H54 (cell line): Measurements from ENCODE around the gene STAT6.

ENCODE experiments used
- DNase-seq: peaks from one replicate; pipeline ENCODE4 v3.0.0; 2011; ENCODE audit warnings: low spot score, mixed read lengths; ENCODE audit not compliant: insufficient read length
- FAIRE-seq: peaks from 3 replicates; lab custom pipeline; 2011; peaks lifted over from hg19 to GRCh38; lab: Jason Lieb, UNC
- POLR2A ChIP-seq: IDR thresholded peaks from 2 replicates; pipeline ENCODE4 v1.6.1; 2011; ENCODE audit warnings: low read depth, mild to moderate bottlenecking, low read length

Gene STAT6

DNA sequence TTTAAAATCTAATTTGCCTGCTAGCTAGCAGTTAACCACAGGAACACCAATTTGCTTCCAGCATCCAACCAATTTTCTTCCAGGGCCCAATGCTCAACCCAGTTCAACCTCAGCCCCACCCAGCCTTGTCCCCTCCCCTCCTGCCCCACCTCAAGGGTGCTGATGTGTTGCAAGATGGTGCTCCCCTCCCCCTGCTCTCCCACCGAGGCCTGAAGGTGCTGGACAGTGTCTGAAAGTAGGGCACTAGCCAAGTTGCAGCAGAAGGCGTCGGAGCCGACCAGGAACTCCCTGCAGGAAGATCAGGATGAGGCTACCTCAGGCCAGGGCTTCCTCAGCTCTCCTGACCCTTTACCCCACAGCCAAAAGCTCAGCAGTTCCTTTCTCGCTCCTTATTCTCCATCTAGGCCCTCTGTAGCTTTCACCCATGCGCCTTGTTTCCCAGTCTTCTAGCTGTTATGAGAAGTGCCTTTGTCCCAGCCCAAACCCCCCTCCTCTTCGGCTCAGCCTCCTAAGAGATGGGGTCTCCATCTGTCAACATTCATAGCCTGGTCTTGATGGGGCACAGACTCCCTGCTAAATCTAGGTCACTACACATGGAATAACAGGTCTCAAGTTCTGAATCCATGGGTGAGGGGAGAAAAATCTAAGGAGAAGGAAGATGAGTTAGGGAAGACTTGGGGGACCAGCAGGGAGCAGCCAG, 3.6 kb downstream of the STAT6 start:
- no peak for TF ChIP-seq POLR2A
- DNase-seq (no peak), FAIRE-seq (no peak)

DNA sequence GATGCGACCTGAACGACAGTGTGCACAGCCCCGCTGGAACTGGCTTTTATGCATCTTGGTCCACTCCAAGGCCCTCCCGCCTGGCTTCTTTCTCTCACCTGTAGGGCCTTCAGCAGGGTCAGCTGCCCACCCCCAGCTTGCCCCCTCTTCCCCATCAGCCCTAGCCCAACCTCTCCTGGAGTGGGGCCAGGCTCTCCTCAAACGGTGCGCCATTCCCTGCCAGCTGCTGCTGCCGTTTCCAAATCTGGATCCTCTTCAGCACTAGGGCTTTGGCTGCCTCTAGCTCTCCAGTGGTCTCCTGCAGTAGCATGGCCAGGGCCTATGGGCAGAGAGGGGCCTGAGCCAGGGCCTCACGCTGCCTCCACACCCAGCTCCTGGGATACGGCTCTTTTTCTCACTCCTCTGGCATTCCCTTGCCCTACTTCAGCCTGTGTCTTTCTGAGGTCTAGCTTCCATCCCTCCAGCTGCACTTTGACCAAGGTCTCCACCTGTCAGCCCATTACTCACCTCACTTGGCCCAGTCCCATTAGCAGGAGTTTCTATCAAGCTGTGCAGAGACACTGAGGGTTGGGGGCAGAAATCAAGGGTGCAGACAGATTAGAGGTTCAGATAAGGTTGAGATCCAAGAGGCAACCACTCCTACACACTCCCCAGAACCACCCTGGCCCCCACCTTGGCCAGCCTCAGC, 5.0 kb downstream of the STAT6 start:
- no peak for FAIRE-seq
- no peak for DNase-seq
- no peak for TF ChIP-seq POLR2A

DNA sequence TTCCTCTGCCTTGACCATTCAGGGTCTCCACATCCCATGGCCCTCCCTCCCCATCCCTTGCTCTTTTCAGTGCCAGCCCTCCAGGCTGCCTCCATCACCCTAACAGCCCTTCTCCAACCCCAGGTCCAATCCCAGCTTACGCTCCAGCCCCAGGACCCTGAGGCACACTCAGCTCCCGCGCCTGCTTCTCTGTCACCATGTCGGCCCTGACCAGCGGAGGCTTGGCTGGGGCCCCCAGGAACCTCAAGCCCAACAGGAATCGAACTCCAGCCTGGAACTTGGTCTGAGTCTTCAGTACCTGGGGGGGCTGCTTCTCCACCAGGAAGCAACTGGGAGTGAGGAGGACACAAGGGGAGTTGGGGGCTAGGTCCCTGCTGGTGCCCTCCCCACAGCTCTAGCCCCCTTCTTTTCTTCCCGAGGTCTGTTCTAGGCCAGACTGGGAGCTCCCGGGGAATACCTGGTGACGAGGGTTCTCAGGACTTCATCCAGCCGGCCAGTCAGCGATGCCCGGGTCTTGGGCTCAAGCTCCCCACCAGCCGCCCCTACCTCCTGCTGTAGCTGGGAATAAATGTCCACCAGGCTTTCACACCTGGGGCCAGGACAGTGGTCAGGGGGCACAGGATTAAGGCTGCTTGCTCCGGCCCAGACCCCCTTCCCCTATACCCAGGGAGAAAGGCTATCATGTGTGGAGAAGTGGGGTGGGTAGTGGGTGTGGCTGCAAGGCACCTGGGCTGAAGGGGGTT, 6.0 kb downstream of the STAT6 start:
- TF ChIP-seq POLR2A, result no peak
- FAIRE-seq, result no peak
- no peak for DNase-seq

DNA sequence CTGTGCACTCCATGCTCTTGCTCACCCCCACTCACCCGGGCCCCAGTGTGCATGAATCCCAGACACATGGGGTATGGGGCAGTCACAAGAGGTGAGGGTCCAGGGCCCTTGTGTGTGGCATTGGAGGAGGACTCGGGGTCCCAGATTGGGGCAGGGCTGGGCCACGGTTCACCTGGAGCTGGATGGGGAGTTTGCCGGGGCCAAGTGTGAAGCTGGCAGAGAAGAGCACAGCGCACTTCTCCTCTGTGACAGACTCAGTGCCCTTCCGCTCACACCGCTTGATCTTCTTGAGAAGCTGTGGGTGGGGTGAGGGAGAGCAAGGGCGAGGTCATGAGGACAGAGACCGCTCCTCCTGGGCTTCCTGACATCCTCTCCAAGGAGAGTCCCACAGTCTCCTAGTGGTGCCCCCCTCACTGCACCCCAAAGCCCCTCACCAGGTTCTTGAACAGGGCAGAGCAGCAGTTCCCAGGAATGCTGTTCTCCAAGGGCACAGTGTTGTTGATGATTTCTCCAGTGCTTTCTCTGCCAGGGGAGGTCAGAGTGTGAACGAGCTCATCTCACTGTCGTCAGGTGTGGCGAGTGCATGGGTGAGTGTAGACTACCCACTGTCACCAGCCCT, 6.8 kb downstream of the STAT6 start:
- FAIRE-seq (no peak), DNase-seq (no peak)
- TF ChIP-seq POLR2A, result no peak

DNA sequence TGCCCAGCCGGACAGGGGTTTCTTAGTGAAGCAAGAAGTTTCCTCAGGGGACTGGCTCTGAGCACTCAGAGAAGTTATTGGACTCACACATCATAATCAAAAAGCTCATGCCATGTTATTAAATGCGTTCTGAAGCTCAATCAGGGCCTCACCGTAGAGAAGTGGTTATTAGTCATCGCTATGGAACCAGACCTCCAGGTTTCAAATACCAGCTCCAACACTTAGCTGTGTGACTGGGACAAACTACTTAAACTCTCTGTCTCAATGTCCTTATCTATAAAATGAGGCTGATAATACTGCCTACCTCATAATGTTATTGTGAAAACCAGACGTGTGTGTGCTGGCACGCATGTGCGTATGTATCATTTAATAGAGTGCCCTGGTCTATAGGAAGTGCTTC, 7.3 kb downstream of the STAT6 start:
- no peak for TF ChIP-seq POLR2A
- no peak for FAIRE-seq
- no peak for DNase-seq

DNA sequence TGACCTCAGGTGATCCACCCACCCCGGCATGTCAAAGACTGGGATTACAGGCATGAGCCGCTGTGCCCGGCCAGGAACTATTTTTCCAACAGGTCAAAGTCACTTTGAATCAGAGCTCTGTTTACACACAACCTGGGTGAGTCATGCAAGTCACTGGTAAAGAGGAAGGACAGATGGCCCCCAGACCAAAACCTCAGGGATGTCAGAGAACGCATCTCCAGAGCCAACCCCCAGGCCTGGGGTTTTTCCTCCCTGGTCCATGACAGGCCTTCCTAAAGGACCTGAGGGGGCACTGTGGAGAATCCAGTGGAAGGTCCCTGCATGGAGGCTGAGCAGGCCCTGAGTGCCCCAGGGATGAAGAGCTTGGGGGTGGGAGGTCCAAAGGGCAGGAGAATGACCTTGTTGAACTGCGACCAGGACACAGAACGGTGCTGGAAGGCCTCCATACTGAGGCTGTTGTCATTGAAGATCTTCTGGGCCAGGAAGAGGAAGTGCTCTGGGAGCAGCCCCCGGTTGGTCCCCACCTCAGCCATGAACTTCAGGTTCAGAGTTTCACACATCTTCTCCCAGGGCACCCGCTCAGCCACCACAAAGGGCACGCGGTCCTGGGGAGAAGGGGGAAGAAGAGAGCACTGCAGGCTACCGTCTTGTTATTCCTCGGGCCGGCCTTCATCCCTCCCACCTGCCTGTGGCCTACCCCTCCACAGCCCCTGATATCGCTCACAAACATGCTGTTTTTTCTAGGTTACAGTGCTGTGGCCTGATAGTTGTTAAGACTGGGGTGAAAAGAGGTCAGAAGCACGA, 9.1 kb downstream of the STAT6 start:
- no peak for DNase-seq

DNA sequence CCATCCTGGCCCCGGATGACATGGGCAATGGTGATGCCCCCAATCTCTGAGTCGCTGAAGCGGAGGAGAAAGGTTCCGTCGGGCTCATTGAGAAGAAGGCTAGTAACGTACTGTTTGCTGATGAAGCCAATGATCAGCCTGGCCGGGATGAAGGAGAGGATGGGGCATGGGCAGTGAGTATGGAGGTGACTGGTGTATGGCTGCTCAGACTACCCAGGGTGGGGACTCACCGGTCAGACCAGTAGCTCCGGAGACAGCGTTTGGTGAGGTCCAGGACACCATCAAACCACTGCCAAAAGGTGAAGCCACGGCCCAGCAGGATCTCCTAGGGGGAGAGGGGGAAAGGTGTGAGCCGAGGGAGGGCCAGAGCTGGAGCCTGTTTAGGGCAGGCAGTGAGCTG, 11.4 kb downstream of the STAT6 start:
- no peak for FAIRE-seq
- TF ChIP-seq POLR2A, result no peak
- no peak for DNase-seq

More for the DNA sequence above, 9.1 kb downstream of the STAT6 start:
- TF ChIP-seq POLR2A, result no peak
- no peak for FAIRE-seq

DNA sequence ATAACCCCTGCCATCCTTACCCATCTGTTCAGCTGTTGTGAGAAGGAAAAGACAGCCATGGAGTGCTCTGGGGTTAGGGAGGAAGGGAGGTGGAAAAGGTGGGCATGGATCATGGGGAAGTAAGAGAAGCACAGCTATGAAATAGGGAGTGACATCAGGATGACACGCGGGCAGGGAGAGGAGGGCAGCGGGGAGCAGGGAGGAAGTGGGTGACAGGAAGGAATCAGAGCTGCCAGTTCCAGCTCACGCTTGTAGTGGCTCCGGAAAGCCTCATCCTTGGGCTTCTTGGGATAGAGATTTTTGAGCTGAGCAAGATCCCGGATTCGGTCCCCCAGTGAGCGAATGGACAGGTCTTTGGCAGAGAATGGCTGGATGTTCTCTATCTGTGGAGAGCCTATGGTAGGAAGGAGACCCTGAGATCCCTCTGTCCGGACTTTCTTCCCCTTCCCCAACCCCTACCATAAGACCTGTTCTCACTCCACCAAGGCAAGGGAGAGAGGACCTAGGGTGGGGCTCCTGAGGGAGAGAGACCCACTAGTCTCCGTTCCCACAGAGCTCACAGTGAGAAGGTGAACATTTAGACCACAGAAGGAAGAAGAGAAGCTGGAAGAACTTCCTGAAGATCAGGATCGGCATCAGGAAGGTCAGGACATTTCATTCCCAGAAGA, 12.0 kb downstream of the STAT6 start:
- TF ChIP-seq POLR2A, result no peak
- FAIRE-seq (no peak), DNase-seq (no peak)

- TF ChIP-seq POLR2A, result no peak
- FAIRE-seq, result no peak
Observed at GRCh38 chr12:57098546-57098945, 12.6 kb downstream of the STAT6 start.

GRCh38 chr12:57097554-57097835, 13.7 kb downstream of the STAT6 start:
- no peak for TF ChIP-seq POLR2A
- DNase-seq (no peak), FAIRE-seq (no peak)

More at GRCh38 chr12:57098546-57098945, 12.6 kb downstream of the STAT6 start:
- no peak for DNase-seq

DNA sequence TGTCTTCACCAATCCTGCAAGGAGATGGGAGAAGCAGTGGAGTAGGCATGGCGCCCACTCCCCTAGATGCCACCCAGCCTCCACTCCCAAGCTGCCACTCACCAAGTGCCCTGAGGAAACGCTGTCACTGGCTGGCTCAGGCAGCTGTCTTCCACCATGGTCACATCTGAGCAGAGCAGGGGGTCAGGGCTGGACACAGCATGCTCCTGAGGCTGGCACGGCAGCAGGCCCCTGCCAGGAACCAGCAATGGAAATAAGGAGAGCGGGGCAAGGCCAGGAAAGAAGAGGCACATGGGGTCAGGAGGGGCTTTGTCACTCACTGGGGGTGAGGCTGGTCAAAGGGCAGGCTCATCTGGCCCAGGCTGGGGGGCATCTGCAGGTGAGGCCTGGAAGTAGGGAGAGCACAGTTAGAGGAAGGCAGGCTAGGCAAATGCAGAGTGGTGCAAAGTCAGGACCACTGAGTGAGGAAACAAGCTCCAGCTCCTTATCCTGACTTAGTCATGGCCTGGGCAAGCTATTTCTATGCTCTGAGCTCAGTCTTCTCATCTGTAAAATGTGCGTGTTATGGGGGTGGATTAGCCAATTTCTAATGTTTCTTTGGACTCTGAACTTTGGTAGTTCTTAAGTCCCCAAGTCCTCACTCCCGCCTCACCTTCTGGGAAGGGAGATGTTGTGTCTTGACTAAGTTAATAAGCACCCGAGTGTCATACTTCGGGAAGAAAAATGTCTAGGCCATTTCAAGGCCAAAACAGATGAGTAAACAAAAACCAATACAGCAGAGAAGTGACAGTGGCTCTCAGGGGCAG, 14.2 kb downstream of the STAT6 start:
- no peak for FAIRE-seq
- no peak for TF ChIP-seq POLR2A

GRCh38 chr12:57096099-57096572, 15.0 kb downstream of the STAT6 start:
- FAIRE-seq (no peak), DNase-seq (no peak)
- TF ChIP-seq POLR2A, result no peak

More for the DNA sequence above, 14.2 kb downstream of the STAT6 start:
- no peak for DNase-seq
